DMS 273 (cell line): ENCODE data around the gene PCCA.

Source experiments
- DNase-seq: peaks from one replicate; lab custom pipeline; 2025; ENCODE audit not compliant: unreplicated experiment; lab: John Stamatoyannopoulos, UW

The PCCA gene

DNA sequence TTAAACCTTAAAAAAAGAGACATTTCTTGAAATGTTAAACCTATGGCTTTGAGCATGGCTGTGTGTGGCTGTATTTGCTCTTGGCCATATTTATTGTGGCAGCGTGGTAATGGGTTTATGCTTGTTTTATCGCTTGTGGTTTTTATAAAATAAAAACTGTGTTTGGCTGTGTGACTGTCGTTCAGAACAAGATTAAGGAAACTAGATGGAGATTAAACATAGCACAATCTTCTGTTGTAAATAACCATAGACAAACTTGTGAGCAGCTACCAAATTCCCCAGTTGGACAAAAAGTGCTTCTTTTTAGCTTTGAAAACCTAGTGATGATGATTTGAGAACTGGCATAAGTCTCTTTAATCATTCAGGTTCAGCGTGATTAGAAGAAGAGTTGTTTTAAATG lies 308.7 kb downstream of the PCCA start:
- no peak for DNase-seq

DNA sequence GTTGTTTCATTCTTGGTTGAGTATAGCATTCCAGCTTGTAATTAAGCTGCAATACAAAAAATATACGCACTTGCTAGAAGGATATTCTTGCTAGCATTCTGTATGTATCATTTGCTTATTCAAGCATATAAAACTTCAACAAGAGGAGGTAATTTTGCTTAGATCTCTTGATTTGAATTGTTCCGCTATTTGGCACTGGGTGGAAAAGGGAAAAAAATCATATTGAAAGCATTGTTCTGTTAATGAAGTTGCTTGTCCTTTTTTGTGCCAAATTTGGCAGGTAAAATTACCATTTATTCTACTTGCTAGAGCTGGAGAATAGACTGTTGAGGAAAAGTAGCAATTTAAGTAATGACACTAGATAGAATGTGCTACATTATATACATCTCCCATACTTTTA lies 309.5 kb downstream of the PCCA start:
- no peak for DNase-seq

DNA sequence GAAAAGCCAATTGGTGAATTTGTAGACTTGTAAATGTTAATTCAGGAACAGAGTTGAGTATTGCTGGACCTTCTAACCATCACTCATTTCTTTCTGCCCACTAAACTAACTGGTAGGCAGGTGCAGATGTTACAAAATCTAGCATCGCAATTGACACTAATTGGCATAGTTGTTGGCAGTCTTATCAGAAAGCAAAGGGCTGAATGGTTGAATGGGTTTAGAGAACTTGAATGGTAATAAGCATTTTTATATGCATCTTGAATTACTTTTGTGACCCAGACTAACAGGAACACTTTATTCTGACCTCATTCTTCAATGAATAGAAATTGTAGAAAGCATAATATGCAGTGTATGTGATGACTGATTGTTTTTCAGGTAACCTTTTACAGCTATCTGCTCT lies 310.6 kb downstream of the PCCA start:
- DNase-seq: peak; percentile 57

DNA sequence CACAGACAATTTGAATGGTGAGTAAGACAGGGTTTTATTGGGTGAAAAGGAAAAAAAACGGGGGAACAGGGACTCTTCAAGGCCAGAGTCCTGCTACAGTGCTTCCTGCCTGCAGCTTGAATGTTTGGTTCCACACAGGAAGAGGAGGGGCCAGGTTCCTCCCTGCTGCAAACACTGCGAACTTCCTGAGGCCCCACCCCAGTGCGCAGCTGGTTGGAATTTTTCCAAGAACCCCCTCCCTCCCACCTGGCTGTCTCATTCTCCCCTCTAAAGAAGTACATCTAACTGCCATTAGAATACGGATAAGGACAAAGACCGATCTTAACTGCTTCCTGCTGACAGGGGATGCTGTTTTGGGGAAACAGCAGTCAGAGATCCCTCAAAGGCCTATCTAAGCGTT lies 314.8 kb downstream of the PCCA start:
- DNase-seq: no peak

DNA sequence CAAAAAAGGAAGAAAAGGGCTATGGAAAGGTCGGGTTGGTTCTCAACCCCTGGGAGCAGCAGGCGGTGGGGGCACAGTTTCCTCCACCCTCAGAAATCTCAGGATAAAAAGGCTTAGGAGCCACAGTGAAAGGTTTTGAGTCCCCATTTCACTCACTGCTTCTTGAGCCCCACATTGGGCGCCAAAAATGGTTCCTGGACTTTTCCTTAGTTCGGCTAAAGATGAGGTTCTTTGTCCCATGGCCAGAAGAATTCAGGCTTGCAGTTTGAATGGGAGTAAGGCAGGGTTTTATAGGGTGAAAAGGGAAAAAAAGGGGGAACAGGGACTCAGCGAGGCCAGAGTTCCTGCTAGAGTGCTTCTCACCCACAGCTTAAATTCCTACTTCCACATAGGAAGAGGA lies 320.2 kb downstream of the PCCA start:
- peak; percentile 23 for DNase-seq

DNA sequence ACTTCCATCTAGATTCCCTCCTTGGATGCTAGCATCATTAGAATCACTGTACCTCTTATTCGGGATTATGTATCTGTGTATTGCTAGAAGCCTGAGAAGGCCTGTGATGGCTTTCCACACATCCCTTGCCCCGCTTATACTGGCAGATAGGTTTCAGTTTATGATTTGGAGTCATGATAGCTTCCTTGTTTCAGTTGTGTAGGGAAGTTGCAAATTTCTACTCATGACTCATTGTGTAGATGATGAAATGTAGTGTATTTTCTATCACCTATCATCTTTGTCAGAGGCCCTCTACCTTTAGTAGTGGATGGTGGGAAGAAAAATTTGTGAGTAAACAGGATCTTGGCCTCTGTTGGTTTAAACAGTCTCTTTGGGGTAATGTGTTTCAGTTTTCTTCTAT lies 334.5 kb downstream of the PCCA start:
- no peak for DNase-seq

DNA sequence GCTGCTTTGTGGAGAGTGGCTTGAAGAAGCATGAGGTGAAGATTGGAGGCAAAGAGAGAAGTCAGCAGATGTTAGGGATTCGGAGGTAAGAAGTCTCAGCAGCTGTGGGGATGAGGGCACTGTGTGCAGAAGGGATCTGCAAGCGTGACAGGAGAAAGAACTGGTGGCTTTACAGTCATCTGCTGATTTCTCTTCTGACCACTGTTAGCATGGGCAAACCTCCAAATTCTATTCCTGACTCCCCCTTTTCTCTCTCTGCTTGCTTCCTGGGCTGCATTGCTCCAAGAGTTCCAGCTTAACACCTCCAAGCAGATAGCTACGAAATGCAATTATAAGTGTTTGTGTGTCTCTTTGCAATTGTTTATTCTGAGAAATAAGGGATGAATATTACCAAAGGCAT lies 340.1 kb downstream of the PCCA start:
- DNase-seq: no peak

DNA sequence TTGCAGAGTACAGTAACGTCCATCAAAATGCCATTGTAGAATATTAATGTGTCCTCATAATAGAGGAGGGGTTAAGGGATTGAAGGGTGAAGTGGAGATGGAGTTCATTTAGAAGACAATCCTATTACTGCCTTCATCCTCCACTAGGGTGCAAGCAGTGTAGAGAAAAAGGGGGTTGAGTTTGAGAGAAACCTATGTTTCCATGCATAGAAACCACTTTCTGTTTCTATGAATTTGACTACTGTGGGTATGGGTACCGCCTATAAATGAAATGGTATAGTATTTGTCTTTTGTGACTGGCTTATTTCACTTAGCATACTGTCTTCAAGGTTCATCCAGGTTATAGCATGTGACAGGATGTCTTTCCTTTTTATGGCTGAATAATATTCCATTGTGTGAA lies 343.7 kb downstream of the PCCA start:
- no peak for DNase-seq

DNA sequence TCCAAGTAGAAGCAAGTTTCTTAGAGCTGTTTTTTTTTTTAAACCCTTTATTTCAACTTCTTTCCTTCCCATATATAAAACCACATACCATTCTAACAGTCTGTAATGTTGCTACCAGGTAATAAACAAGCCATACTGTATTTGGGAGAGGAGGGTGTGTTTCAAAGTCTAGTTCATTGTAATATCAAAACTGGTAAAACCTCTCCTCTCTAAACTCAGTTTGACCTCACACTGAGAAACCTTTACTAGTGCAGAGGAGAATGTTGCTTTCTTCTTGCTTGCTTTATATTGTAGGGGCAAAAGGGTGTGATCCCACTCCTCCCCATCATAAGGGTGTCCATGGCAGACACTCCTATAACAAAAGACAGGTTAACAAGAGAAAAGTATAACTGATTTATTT lies 344.6 kb downstream of the PCCA start:
- DNase-seq: no peak

DNA sequence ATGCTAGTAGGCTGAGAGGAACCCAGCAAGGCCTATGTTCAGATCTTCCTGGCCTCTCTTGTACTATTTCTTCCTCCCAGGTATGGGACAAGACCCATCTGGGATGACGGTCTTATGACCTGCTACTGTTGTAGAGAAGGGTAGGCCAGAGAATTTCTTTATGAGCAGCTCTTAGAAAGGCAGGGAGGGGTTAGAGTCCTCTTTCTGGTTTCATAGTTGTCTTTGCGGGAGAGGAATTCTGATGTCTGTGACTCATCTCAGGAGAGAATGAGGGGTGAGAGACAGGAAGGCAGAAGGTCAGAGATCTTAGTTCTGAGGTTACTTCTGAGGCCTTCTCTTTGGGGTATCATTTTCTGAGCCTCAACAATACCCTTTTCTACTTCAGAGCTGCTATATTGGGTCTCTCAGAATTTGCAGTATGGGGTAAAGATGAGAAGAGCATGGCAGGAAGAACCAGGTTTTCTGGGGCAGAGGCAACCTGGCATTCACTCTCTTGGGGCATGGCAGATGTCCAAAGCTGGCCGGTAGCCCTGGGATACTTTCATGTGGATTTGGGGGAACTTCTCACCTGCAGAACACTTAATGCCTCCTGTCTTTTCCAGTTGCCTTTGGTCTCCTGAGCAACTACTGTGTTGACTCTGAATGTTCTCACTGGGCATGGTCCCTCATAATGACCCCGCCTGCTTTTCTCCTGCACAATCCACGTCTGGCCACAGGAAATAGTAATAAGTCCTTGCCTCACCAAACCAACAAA lies 345.3 kb downstream of the PCCA start:
- no peak for DNase-seq

DNA sequence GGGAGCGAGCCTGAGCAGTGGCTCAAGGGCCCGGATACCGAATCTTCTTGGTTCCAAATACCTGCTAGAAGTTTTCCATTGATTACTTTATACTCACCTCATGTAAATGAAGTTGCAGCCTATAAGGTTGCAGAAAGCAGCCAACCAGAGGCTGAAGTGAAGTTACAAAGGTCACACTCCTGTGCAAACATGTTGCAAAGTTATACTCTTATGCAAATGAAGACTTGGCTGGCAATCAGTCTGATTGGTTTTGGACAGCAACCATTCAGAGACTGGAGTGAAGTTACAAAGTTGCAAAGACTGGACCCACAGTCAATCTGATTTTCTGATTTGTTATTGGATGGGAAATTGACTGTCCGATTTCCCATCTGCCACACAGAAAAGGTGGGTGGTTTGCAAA lies 347.2 kb downstream of the PCCA start:
- DNase-seq: no peak

DNA sequence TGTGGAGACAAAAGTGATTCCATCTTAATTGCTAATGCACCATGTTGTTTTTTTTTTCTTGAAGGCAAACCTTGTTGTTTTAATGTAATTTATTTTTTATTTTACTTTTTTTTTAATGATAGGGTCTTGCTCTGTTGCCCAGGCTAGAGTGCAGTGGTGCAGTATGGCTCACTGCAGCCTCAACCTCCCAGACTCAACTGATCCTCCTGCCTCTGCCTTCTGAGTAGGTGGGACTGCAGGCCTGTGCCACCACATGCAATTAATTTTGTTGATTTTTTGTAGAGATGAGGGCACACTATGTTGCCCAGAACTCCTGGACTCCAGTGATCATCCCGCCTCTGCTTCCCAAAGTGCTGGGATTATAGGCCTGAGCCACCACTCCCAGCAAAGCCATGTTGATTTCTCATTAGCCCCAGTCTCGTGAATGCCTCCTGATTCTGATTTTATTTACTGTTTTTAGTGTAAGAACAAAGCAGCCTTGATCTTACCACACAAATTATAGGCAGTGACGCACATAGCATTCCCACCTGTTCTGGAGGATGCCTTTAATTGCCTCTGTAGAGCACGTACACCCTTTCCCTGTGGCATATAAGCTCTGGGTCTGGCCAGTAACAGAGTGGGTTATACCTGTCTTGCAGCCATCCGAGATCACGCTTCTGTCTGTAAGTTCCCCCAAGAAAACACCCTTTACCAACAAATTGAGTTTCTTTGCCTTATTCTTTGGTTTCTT lies 349.3 kb downstream of the PCCA start:
- no peak for DNase-seq

DNA sequence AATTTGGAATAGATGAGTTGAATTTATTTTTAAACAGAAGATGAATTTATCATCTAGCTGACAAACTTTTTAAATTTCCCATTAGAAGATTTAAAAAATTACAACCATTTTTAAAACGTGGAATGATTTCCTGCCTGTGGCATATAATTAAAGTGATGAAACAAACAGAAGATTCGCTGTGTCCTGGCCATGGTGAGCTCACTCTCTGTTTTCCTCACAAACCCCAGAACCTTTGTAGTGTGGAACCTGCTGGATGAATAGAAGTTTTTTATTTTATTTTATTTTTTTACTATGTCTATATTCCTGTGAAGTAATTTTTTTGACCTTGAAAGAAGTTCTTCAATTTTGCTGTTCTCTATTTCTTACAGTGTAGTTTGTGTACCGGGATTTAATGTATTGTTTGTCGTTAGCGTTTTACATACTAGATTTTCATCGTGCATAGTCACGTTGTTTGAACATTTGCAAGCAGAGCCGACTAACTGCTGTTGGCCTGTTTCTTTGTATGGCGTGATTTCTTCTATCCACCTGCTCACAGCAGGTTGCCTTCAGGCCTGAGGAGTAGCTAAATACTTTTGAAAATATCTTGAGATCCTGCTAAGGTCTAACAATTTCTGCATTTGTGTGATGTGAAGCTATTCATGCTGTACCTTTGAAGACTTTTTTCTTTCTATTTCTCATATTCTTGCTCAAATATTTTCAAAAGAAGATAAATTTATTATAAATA lies 350.5 kb downstream of the PCCA start:
- no peak for DNase-seq

DNA sequence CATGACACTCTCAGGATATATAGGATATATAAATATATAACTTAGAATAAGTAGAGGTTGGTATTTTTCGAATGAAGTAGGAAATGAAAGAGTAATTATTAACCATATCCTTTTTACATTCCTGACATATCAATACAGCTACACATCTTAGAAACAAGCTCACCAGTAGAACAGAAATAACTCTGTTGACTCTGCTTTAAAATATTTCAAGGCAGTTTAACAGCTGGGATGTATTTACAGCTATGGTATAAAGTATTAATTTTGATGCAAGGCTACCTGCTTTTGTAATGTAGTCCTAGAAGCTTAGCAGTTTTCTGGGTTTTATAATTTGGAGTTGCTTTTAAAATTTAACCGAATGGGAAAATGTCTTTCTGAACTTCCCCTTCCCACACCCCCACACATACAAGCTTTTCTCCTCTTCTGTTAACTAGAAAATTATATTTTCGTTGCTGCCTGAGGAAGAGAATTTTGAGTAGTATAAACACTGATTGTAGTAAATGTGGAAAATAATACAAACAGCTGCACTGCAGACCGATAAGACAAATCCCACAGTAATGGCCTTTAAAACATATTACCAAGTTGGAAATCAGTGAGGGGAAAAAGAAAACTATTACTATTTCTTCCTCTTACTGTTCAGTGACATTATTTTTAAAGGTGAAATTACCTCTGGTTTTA lies 352.0 kb downstream of the PCCA start:
- DNase-seq: no peak

DNA sequence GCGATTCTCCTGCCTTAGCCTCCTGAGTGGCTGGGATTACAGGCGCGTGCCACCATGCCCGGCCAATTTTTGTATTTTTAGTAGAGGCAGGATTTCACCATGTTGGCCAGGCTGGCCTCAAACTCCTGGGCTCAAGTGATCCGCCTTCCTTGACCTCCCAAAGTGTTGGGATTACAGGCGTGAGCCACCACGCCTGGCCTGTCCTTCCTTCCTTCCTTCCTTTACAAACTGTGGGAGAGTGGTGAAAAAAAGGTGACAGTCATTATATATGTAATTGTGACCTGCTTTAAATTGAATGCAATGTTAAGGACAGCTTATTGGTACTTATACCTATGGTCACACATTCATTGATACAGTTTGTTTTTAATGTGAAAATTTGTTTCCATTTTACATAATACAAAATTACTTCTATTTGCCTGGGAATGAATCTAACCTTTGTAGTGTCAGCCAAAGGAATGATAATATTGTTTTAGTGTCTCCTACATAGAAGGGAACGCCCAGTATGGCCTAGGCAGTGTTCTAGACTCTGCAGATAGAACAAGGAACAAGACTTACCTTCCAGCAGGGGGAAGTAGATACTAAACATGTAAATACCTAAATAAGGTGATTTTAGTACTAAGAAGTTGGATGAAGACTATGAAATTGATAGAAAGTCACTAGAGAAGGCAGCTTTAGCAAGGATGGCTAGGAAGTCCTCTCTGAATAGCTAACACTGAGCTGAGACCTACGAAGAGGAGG lies 353.4 kb downstream of the PCCA start:
- DNase-seq: no peak

DNA sequence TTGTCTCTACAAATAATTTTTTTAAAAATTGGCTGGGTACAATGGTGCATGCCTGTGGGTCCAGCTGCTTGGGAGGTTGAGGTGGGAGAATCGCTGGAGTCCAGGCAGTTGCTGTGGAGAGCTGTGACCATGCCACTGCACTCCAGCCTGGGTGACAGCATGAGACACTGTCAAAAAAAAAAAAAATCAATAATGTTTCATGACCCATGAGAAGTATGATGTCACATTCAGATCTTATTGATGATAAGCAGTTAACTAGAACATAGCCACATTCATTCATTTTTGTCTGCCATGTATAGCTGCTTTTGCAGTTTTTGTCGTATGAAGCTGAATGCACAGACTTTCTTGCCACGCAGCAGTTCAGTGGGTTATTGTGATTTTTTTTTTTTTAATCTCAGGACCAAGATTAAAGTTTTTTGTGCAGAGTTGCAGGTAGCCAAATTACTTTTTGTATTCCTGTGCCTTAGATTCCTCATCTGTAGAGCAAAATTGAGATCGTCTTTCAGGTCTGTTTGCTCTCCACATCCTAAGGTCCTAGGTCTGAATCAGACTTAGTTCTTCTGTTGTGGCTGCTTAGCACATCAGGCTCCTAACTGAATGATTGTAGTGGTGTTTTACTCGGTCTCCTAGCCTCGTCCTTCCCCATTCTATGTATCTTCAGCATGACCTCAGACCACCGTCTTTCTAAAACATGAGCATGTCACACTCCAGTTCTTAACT lies 354.5 kb downstream of the PCCA start:
- no peak for DNase-seq

DNA sequence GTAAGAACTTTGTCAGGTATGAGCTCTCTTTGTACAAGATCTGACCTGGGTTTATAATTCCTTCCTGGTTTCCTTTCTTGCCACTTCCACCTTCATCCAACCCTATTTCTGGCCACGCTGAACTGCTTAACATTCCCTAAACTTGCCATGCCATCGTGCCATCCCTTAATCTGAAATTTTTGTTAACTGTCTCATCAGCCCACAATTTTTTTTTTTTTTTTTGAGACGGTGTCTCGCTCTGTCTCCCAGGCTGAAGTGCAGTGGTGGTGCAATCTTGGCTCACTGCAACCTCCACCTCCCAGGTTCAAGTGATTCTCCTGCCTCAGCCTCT lies 355.1 kb downstream of the PCCA start:
- no peak for DNase-seq

DNA sequence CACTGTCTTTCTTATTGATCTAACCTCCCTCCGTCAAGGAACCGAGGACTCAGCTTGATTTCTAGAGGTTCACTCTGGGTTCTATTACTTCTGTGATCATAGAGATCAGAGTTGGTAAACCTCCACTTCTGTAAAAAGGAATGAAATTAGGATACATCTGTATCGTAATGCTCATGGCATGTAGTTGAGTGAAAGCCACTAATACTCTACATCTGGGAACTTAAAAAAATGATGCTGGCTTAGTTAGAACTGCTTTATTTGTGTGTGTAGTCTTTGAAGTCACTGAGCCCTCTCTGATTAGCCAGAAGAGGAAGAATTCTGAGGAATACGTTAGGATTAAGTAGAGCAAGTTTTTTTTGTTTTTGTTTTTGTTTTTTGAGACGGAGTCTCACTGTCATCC lies 358.9 kb downstream of the PCCA start:
- DNase-seq: no peak

DNA sequence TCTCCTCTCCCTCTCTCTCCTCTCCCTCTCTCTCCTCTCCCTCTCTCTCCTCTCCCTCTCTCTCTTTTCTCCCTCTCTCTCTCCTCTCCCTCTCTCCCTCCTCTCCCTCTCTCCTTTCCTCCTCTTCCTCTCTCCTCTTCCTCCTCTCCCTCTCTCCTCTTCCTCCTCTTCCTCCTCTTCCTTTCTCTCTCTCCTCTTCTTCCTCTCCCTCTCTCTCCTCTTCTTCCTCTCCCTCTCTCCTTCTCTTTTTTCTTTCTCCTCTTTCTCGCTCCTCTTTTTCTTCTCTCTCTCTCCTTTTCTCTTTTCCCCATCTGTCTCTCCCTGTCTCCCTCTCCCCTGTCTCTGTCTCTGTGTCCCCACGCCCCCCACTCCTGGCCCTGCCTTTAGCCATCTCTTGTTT lies 363.0 kb downstream of the PCCA start:
- DNase-seq: no peak

DNA sequence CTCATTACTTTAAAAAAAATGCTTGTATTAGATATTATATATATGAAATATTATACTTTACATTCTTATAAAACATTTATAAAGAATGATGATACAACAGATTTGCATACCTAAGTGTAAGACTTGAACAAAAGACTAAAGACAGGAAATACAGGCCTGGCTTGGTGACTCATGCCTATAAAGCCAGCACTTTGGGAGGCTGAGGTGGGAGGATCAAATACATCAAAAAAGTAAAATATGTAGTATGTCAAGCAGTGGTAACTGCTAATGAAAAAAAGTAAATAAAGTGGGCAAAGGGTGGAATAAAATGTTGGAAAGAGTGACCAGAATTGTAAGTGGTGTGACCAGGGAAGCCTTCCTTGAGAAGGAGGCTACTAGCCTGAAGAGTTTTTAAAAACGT lies 366.0 kb downstream of the PCCA start:
- DNase-seq: no peak
